GM18858 (cell line): ENCODE measurements around the gene CDC20B.
"Not testable (repeated sequence)": the region's sequence is repeated elsewhere in the genome, so short reads cannot be mapped to it uniquely, and the experiment has no call there.

Experiments
- ATAC-seq: cut with Tn5 transposase; IDR thresholded peaks from one replicate; pipeline ENCODE4 v1.9.1; 2021; ENCODE audit not compliant: unreplicated experiment

Gene CDC20B

GRCh38 chr5:55104946-55105701 lies 67.9 kb downstream of the CDC20B start:
- ATAC-seq = no peak

- no peak for ATAC-seq
Observed at GRCh38 chr5:55104036-55104772, 68.8 kb downstream of the CDC20B start.

- no peak for ATAC-seq
Observed at GRCh38 chr5:55102348-55102747, 70.6 kb downstream of the CDC20B start, which contains the start of gene GZMA. Gene GZMA (plus strand): TSS chr5:55102646. CDS start chr5:55102683, 37 bp downstream.

- ATAC-seq = no peak
Observed at GRCh38 chr5:55101556-55102276, 71.3 kb downstream of the CDC20B start.

- ATAC-seq = not testable (repeated sequence)
Observed at GRCh38 chr5:55101148-55101547, 71.8 kb downstream of the CDC20B start.

GRCh38 chr5:55096861-55097260 lies 76.1 kb downstream of the CDC20B start:
- no peak for ATAC-seq

GRCh38 chr5:55096182-55096581 lies 76.8 kb downstream of the CDC20B start:
- ATAC-seq = no peak

- ATAC-seq = not testable (repeated sequence)
Observed at GRCh38 chr5:55091011-55091410, 82.0 kb downstream of the CDC20B start.

GRCh38 chr5:55089301-55089700 lies 83.7 kb downstream of the CDC20B start:
- ATAC-seq = not testable (repeated sequence)

- ATAC-seq = no peak
Observed at GRCh38 chr5:55081541-55081940, 91.4 kb downstream of the CDC20B start.

GRCh38 chr5:55073211-55073610 lies 99.8 kb downstream of the CDC20B start:
- ATAC-seq = no peak

GRCh38 chr5:55072666-55073065 lies 100.3 kb downstream of the CDC20B start:
- no peak for ATAC-seq

- no peak for ATAC-seq
Observed at GRCh38 chr5:55071413-55071812, 101.6 kb downstream of the CDC20B start.

- ATAC-seq = no peak
Observed at GRCh38 chr5:55070968-55071367, 102.0 kb downstream of the CDC20B start.

- ATAC-seq = no peak
Observed at GRCh38 chr5:55066277-55066676, 106.7 kb downstream of the CDC20B start.

- no peak for ATAC-seq
Observed at GRCh38 chr5:55064523-55064922, 108.5 kb downstream of the CDC20B start.

GRCh38 chr5:55063899-55064298 lies 109.1 kb downstream of the CDC20B start:
- ATAC-seq = no peak

GRCh38 chr5:55063220-55063863 lies 109.6 kb downstream of the CDC20B start:
- no peak for ATAC-seq
